Parathyroid adenoma (tissue), 2 donors: Measurements from ENCODE around the gene PLXNA2.

ENCODE experiments used
- H2AFZ ChIP-seq: fragments of 300-600 bp; sonication (generic); one replicate; pipeline ENCODE4 v1.7.0; 2017; ENCODE audit warnings: antibody characterized with exemption, mild to moderate bottlenecking
- H3K27ac ChIP-seq: fragments of 300-600 bp; sonication (generic); one replicate; pipeline ENCODE4 v1.7.0; 2017
- H3K27me3 ChIP-seq: fragments of 300-600 bp; sonication (generic); one replicate; pipeline ENCODE4 v1.7.0; 2017; ENCODE audit warnings: low read length; ENCODE audit not compliant: control insufficient read depth, insufficient read depth
- H3K36me3 ChIP-seq: fragments of 300-600 bp; sonication (generic); one replicate; pipeline ENCODE4 v1.7.0; 2017; ENCODE audit warnings: low read length; ENCODE audit not compliant: control insufficient read depth, insufficient read depth
- H3K4me1 ChIP-seq: fragments of 300-600 bp; sonication (generic); one replicate; pipeline ENCODE4 v1.7.0; 2017; ENCODE audit warnings: control low read depth
- H3K4me2 ChIP-seq: fragments of 300-600 bp; sonication (generic); one replicate; pipeline ENCODE4 v1.7.0; 2017; ENCODE audit warnings: low read length
- H3K4me3 ChIP-seq: fragments of 300-600 bp; sonication (generic); one replicate; pipeline ENCODE4 v1.7.0; 2017; ENCODE audit warnings: low read depth, low read length
- H3K79me2 ChIP-seq: fragments of 300-600 bp; sonication (generic); one replicate; pipeline ENCODE4 v1.7.0; 2017; ENCODE audit warnings: control low read depth
- H3K9ac ChIP-seq: fragments of 300-600 bp; sonication (generic); one replicate; pipeline ENCODE4 v1.7.0; 2017; ENCODE audit warnings: mild to moderate bottlenecking
- H3K9me3 ChIP-seq: fragments of 300-600 bp; sonication (generic); one replicate; pipeline ENCODE4 v1.7.0; 2017; ENCODE audit warnings: low read length; ENCODE audit not compliant: control insufficient read depth
- TF ChIP-seq, protein P1 (sequence below): fragments of 300-600 bp; sonication (generic); IDR thresholded peaks from one replicate; pipeline ENCODE4 v1.7.0; 2017; ENCODE audit warnings: antibody characterized with exemption, mild to moderate bottlenecking
- donor health status: primary hyperparathyroidism.

Gene PLXNA2

DNA sequence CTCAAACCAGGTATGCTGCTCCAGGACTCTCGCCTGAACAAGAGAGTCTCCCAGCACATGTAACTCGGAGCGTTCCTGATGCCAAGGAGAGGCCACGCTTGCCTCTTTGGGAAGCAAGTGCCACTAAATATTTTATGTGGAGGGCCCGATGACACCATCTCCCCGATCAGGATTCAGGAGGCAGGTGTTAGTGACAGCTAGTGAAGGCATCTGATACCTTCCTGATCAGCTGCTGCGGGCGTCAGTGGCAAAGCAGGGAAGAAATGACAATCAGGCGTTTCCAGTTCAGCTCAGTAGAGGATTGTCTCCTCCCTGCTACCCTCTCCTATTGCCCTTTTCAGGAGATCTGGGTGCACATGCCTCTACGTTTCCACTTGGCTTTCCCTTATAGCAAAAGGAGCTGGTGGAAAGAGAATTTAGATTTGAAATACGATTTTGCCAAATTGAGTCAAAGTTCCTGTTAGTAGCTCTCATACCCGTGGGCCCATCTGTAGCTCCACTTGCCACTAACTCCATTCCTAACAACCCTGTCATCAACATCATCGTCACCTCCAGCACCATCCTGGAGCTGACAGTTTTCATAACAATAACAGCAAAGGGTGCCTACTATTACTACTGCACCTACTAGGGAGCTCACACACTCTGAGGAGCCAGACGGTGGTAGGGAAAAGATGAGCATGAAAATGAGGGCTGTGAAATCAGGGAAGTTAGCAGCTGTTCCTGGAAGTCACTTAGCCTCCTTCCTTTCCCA lies 21.6 kb downstream of the PLXNA2 start:
- Histone ChIP-seq H3K4me2 (no peak overlapping the region), H2AFZ (no peak overlapping the region), H3K79me2 (no peaks in the 10 kb centered on the region), H3K36me3 (no peaks in the 10 kb centered on the region), H3K4me1 (no peaks in the 10 kb centered on the region), H3K27ac (no peak overlapping the region), H3K9ac (no peak overlapping the region), H3K27me3 (no peaks in the 10 kb centered on the region), H3K9me3 (no peaks in the 10 kb centered on the region), H3K4me3 (no peak overlapping the region)
- TF ChIP-seq, protein P1, sequence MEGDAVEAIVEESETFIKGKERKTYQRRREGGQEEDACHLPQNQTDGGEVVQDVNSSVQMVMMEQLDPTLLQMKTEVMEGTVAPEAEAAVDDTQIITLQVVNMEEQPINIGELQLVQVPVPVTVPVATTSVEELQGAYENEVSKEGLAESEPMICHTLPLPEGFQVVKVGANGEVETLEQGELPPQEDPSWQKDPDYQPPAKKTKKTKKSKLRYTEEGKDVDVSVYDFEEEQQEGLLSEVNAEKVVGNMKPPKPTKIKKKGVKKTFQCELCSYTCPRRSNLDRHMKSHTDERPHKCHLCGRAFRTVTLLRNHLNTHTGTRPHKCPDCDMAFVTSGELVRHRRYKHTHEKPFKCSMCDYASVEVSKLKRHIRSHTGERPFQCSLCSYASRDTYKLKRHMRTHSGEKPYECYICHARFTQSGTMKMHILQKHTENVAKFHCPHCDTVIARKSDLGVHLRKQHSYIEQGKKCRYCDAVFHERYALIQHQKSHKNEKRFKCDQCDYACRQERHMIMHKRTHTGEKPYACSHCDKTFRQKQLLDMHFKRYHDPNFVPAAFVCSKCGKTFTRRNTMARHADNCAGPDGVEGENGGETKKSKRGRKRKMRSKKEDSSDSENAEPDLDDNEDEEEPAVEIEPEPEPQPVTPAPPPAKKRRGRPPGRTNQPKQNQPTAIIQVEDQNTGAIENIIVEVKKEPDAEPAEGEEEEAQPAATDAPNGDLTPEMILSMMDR: no peak

DNA sequence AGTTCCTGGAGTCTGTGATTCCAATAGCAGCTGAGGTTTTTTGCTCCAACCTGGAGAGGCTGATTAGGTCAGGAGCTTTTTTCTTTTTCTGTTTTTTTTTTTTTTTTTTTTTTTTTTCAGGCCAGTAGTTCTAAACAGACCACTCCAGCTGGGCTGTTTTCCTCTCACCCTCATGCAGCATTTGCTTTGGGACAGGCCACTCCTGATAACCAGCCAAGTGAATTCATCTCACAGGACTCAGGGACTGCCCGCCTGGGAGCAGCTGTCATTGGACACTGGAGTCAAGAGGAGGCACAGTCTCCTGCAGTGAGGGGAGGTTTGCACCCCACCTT lies 22.9 kb downstream of the PLXNA2 start:
- Histone ChIP-seq H2AFZ (no peak overlapping the region), H3K4me3 (no peak overlapping the region), H3K27ac (no peak overlapping the region)

DNA sequence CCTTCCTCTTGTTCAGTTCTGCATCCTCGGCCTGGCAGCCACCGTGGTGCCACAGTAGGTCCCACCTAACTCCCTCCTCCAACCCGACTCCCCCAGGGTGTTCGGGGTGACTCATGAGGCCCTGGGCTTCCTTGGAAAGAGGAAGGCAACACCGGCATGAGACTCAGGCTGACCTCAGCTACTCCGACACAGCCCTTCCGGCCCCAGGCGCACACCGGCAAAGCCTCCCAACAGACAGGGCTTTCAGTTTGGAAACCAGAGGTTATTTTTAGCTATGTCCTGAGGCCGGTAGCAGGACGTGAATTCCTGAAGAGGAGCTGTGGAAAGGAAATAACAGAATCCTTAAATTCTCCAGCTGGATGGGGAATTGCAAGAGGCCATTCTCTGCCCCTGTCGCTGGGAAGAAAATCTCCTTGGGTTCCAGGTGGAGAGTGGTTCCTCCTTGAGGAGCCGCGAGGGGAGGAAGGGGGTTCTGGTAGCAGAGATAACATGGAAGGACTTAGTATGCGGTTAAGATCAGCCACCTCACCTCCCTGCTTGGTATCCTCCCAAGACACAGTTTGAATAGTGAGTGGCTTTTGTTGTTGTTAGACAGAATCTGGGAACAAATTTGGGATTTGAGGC lies 24.4 kb downstream of the PLXNA2 start:
- no peak overlapping the region for H3K4me2 ChIP-seq
- no peak overlapping the region for H3K9ac ChIP-seq
- no peak overlapping the region for H2AFZ ChIP-seq
- H3K27me3 ChIP-seq: no peaks in the 10 kb centered on the region
- peak overlapping the region; percentile 27 for H3K27ac ChIP-seq
- H3K36me3 ChIP-seq: no peaks in the 10 kb centered on the region
- H3K79me2 ChIP-seq: no peaks in the 10 kb centered on the region
- TF ChIP-seq, protein P1: no peak
- H3K4me1 ChIP-seq: no peaks in the 10 kb centered on the region
- H3K4me3 ChIP-seq: no peak overlapping the region
- no peaks in the 10 kb centered on the region for H3K9me3 ChIP-seq

More for the DNA sequence above, 22.9 kb downstream of the PLXNA2 start:
- Histone ChIP-seq H3K4me2 (no peak overlapping the region), H3K9ac (no peak overlapping the region), H3K36me3 (no peaks in the 10 kb centered on the region), H3K4me1 (no peaks in the 10 kb centered on the region), H3K79me2 (no peaks in the 10 kb centered on the region), H3K9me3 (no peaks in the 10 kb centered on the region), H3K27me3 (no peaks in the 10 kb centered on the region)
- TF ChIP-seq, protein P1: no peak

DNA sequence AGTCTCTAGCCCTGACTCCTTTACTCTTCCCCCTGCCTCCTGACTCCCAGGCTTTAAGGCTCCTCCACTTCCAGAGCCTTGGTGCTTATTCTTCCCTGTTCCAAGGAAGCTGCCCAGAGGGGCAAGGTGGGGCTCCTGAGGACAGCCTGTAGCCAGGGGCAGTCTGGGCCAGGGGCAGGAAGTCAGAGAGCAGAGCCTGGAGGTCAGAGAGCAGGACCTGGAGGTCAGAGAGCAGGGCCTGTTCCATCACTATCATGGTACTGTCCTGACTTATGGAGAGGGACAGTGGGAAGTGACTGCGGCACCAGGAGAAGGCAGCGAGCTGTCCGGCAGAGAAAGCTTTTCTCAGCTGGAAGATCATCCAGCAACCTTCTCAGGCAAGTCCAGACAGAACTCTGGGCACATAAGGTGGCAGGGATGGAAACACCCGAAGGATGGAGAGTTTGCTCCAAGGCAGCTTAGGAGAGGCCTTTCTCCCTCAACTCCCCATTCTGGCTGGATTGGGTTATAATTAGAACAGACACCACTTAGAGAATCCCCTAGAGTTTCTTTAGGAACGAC lies 25.0 kb downstream of the PLXNA2 start:
- H3K4me3 ChIP-seq: no peak overlapping the region
- TF ChIP-seq, protein P1: no peak
- H3K27ac ChIP-seq: peak overlapping the region; percentile 6
- H3K36me3 ChIP-seq: no peaks in the 10 kb centered on the region
- H3K4me2 ChIP-seq: no peak overlapping the region
- no peak overlapping the region for H2AFZ ChIP-seq
- H3K79me2 ChIP-seq: no peaks in the 10 kb centered on the region
- no peaks in the 10 kb centered on the region for H3K4me1 ChIP-seq
- no peak overlapping the region for H3K9ac ChIP-seq
- no peaks in the 10 kb centered on the region for H3K9me3 ChIP-seq
- no peaks in the 10 kb centered on the region for H3K27me3 ChIP-seq
